Stomach (tissue), 4 donors: ENCODE measurements around the gene HPCAL4.

Experiments
- CTCF ChIP-seq, 7 experiments: fragments of 450-650 bp in 4 of 7; fragments of 200-600 bp in 3 of 7; sonication (generic) in 3 of 7; IDR thresholded peaks; one replicate each; pipeline ENCODE4 v1.5.1; 2016 to 2019; ENCODE audit warnings: antibody characterized with exemption in 7 of 7, control low read depth in 2 of 7, mild to moderate bottlenecking in 1 of 7
- POLR2A ChIP-seq, 4 donors: fragments of 450-650 bp; IDR thresholded peaks; one replicate each; pipeline ENCODE4 v1.6.1; 2016; ENCODE audit warnings: antibody characterized with exemption in 4 of 4, control low read depth in 2 of 4, mild to moderate bottlenecking in 1 of 4, moderate library complexity in 1 of 4
- POLR2AphosphoS5 ChIP-seq, 3 donors: sonication (generic); formaldehyde crosslinking; IDR thresholded peaks; one replicate each; pipeline ENCODE4 v1.6.1; 2016; ENCODE audit warnings: antibody characterized with exemption in 3 of 3

GRCh38 chr1:39713557-39713956 lies 22.3 kb upstream of the HPCAL4 start:
- no peak for TF ChIP-seq CTCF (IDR thresholded peaks at IDR 0.05)
- TF ChIP-seq POLR2A (IDR thresholded peaks at IDR 0.05), result no peak
- TF ChIP-seq POLR2AphosphoS5 (IDR thresholded peaks at IDR 0.05), result no peak
